Measurements from ENCODE around the gene ZRANB1. TPM values are rescaled to one million over a fixed set of nuclear protein-coding genes. Genes with fewer than 3 reads are reported as not detected.

ZRANB1 gene
- total RNA-seq, 1 experiment from 2014 or later: 12.5 TPM

- TF ChIP-seq, protein P1, sequence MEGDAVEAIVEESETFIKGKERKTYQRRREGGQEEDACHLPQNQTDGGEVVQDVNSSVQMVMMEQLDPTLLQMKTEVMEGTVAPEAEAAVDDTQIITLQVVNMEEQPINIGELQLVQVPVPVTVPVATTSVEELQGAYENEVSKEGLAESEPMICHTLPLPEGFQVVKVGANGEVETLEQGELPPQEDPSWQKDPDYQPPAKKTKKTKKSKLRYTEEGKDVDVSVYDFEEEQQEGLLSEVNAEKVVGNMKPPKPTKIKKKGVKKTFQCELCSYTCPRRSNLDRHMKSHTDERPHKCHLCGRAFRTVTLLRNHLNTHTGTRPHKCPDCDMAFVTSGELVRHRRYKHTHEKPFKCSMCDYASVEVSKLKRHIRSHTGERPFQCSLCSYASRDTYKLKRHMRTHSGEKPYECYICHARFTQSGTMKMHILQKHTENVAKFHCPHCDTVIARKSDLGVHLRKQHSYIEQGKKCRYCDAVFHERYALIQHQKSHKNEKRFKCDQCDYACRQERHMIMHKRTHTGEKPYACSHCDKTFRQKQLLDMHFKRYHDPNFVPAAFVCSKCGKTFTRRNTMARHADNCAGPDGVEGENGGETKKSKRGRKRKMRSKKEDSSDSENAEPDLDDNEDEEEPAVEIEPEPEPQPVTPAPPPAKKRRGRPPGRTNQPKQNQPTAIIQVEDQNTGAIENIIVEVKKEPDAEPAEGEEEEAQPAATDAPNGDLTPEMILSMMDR (IDR thresholded peaks at IDR 0.05; ENCODE audit: unreplicated experiment): no peak
- intact Hi-C loops (cut with micrococcal nuclease; ENCODE audit: unreplicated experiment): no loop called here
- DNase-seq: no peak
- H3K36me3 Mint-ChIP-seq (ENCODE audit: insufficient read depth, unreplicated experiment): peaks cover 58% of the 10 kb centered on the region
- no peaks in the 10 kb centered on the region for H3K9me3 Mint-ChIP-seq (ENCODE audit: low read depth, unreplicated experiment)
- no TSS peak for BruUV-seq (replicated peaks)
- H3K4me3 Mint-ChIP-seq (ENCODE audit: low read depth, unreplicated experiment): no peak overlapping the region
- peaks cover 40% of the 10 kb centered on the region for H3K4me1 Mint-ChIP-seq (ENCODE audit: low read depth, unreplicated experiment)
- CTCF ChIA-PET: no interaction called here
- H3K27me3 Mint-ChIP-seq (ENCODE audit: unreplicated experiment): no peaks in the 10 kb centered on the region
- H3K27ac Mint-ChIP-seq (ENCODE audit: unreplicated experiment): no peak overlapping the region
These were observed 92.8 kb downstream of the ZRANB1 start for GRCh38 chr10:125034675-125035074.

GRCh38 chr10:125035136-125035535 is 93.2 kb downstream of the ZRANB1 start:
- no TSS peak for BruUV-seq (replicated peaks)
- no peaks in the 10 kb centered on the region for H3K27me3 Mint-ChIP-seq (ENCODE audit: unreplicated experiment)
- peaks cover 35% of the 10 kb centered on the region for H3K4me1 Mint-ChIP-seq (ENCODE audit: low read depth, unreplicated experiment)
- TF ChIP-seq, protein P1 (IDR thresholded peaks at IDR 0.05; ENCODE audit: unreplicated experiment): no peak
- peaks cover 57% of the 10 kb centered on the region for H3K36me3 Mint-ChIP-seq (ENCODE audit: insufficient read depth, unreplicated experiment)
- intact Hi-C loops (cut with micrococcal nuclease; ENCODE audit: unreplicated experiment): no loop called here
- no peak for DNase-seq
- H3K4me3 Mint-ChIP-seq (ENCODE audit: low read depth, unreplicated experiment): no peak overlapping the region
- CTCF ChIA-PET: no interaction called here
- H3K27ac Mint-ChIP-seq (ENCODE audit: unreplicated experiment): no peak overlapping the region
- no peaks in the 10 kb centered on the region for H3K9me3 Mint-ChIP-seq (ENCODE audit: low read depth, unreplicated experiment)

DNA sequence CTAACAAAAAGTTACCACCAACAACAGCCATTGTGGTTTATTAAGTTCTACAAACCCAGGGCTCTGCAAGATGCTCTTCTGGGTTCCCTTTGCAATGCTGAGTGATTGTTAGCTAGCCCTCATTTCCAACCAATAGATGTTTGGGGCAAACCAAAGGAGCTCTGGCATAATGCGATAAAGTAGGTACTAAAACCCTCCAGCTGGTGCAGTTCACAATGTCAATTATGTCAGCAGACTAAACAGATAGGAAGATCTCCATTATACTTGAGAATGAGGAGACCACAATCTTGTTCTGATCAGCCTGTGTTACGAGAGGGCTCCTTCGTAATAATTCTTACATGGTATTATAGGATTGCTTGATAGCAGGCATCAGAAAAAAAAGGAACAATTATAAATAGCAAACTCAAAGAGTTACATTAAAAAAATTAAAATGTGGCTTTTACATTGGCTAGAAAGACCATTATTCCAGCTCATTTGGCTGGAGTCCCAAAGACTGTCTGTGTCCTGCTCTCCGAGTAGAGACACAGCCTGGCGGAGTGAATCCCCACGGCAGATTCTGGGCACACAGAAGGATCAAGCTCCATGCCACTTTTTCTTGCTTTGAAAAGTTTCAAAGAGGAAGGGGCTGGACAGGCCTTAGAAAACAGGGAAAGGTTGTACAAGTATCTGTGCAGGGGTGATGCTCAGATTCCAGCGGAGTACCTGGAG is 93.8 kb downstream of the ZRANB1 start:
- Mint-ChIP-seq H3K27ac (ENCODE audit: unreplicated experiment) (no peak overlapping the region), H3K4me1 (ENCODE audit: low read depth, unreplicated experiment) (peaks cover 32% of the 10 kb centered on the region), H3K36me3 (ENCODE audit: insufficient read depth, unreplicated experiment) (peaks cover 51% of the 10 kb centered on the region), H3K9me3 (ENCODE audit: low read depth, unreplicated experiment) (no peaks in the 10 kb centered on the region), H3K4me3 (ENCODE audit: low read depth, unreplicated experiment) (no peak overlapping the region), H3K27me3 (ENCODE audit: unreplicated experiment) (no peaks in the 10 kb centered on the region)
- BruUV-seq (replicated peaks): TSS peak; percentile 8
- TF ChIP-seq, protein P1 (IDR thresholded peaks at IDR 0.05; ENCODE audit: unreplicated experiment): no peak
- CTCF ChIA-PET: no interaction called here
- intact Hi-C loops (cut with micrococcal nuclease; ENCODE audit: unreplicated experiment): no loop called here
- DNase-seq: no peak

DNA sequence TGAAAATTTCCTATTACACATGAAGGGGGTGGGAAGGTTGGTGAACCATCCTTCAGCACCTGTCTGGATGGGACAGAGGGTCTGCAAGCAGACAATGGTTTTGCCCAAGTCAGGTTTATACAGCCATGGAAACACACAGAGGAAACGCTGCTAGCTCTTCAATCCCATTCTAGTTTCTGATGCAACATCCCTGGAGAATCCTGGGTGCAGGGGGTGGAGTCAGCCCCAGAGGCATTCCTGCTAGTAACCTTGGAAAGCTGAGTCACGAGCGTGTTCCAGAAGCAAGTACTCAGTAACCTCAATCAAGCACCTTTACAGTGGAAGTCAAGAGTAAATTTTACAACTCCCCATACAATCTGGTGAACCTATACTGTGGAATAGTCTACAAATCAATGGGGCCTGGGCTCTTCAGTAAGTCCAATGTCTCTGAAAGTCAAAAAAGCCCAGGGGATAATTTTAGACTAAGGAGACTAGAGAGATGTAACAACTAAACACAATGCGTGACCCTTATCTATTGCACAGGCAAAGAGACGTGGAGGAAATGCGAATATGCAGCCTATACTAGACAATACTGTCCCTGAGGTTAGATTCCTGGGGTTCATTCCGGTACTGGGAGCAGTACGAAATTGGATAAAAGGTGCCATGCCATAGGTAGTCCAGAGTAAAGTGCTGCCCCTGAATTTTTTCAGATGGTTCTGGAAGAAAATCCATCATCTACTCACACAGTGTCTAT is 95.4 kb downstream of the ZRANB1 start:
- no peak for DNase-seq
- H3K36me3 Mint-ChIP-seq (ENCODE audit: insufficient read depth, unreplicated experiment): peaks cover 42% of the 10 kb centered on the region
- H3K4me3 Mint-ChIP-seq (ENCODE audit: low read depth, unreplicated experiment): no peak overlapping the region
- CTCF ChIA-PET: interaction anchor here (0.6 kb wide), 1 partner anchor 12 kb away, joined by 3 read pairs; no protein-coding TSS in a partner anchor
- intact Hi-C loops (cut with micrococcal nuclease; ENCODE audit: unreplicated experiment): no loop called here
- H3K9me3 Mint-ChIP-seq (ENCODE audit: low read depth, unreplicated experiment): no peaks in the 10 kb centered on the region
- H3K4me1 Mint-ChIP-seq (ENCODE audit: low read depth, unreplicated experiment): peaks cover 32% of the 10 kb centered on the region
- no TSS peak for BruUV-seq (replicated peaks)
- peak overlapping the region; percentile 60 for H3K27ac Mint-ChIP-seq (ENCODE audit: unreplicated experiment)
- TF ChIP-seq, protein P1 (IDR thresholded peaks at IDR 0.05; ENCODE audit: unreplicated experiment): no peak
- no peaks in the 10 kb centered on the region for H3K27me3 Mint-ChIP-seq (ENCODE audit: unreplicated experiment)

Small RNA genes within 50 kb of the gene (microRNA-seq; reads per million reads assigned to microRNA genes)
- not detected for gene MIR4296

Other genes with a start within 250 kb of the ZRANB1 start
- 11.2 and 12.5 TPM in 2 replicates for gene FAM53B, start 197.7 kb upstream of the ZRANB1 start, total RNA-seq (2022)
- 13.0 and 13.2 TPM in 2 replicates for gene EEF1AKMT2, start 150.2 kb upstream of the ZRANB1 start, total RNA-seq (2022)
- gene ABRAXAS2, start 140.3 kb upstream of the ZRANB1 start, total RNA-seq (2022): 11.8 and 13.0 TPM in 2 replicates
- gene CTBP2, start 218.4 kb downstream of the ZRANB1 start, total RNA-seq (2022): 71.9 and 78.7 TPM in 2 replicates